Measurements from ENCODE around the gene DISP3. TPM values are rescaled to one million over a fixed set of nuclear protein-coding genes. Genes with fewer than 3 reads are reported as not detected.

DISP3 gene
- total and polyA plus RNA-seq, 2 of the 13 experiments (the other 11 are each of a cell fraction or from before 2014, with no cell fraction given) = 0.08 to 0.13 TPM

DNA sequence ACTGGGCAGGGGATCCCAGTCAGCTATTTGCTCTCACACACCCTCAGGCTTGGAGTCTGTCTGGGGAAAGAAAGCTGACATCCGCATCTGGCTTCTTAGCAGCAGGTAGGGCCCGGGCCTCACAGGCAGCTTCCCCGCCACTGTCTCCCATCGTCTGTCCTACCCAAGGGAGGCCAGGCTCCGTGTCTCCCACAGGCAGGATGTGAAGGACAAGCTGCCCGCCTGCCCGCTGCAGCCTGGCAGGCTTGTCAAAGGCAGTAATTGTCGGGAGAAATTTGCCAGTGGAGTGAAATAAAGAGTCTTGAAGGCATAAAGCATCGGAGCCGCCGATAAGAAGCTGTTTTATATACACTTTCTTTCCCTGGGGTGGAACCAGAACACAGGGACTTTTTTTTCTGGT is 44.0 kb upstream of the DISP3 start:
- Histone ChIP-seq H3K9me3 (ENCODE audit: low read length) (no peaks in the 10 kb centered on the region), H2AFZ (ENCODE audit: low read length) (no peak overlapping the region), H3K4me1 (ENCODE audit: insufficient read depth, low read length) (no peaks in the 10 kb centered on the region), H3K9ac (ENCODE audit: insufficient read depth, low read depth, low read length) (no peak overlapping the region), H4K20me1 (ENCODE audit: insufficient read depth, low read length) (no peaks in the 10 kb centered on the region), H3K27me3 (ENCODE audit: control insufficient read depth in 1 of 2, insufficient read depth in 2 of 2, low read length in 2 of 2) (peaks cover 4 to 73% of the 10 kb centered on the region in 2 experiments), H3K4me3 (replicated peaks in 1 of 3; ENCODE audit: insufficient read depth in 1 of 3, low read depth in 2 of 3, low read length in 3 of 3) (no peak overlapping the region), H3K79me2 (ENCODE audit: insufficient read depth, low read length) (no peaks in the 10 kb centered on the region), H3K36me3 (replicated peaks in 1 of 2; ENCODE audit: control insufficient read depth in 1 of 2, insufficient read depth in 2 of 2, low read length in 2 of 2) (no peaks in the 10 kb centered on the region), H3K27ac (ENCODE audit: extremely low read length, insufficient read depth, low read length) (no peak overlapping the region), H3K4me2 (ENCODE audit: low read depth, low read length) (no peak overlapping the region)
- POLR2A ChIA-PET = no interaction called here
- DNase-seq (ENCODE audit: low spot score) (no peak), FAIRE-seq (no peak), ATAC-seq (no peak)
- no TSS peak for BruUV-seq (replicated peaks)
- TF ChIP-seq ZNF414 (CRISPR knock-in tag; IDR thresholded peaks at IDR 0.05) = no peak
- TF ChIP-seq SNAI1 (CRISPR knock-in tag; IDR thresholded peaks at IDR 0.05; ENCODE audit: borderline replicate concordance) = no peak
- no peak for TF ChIP-seq HNF4A (CRISPR knock-in tag; IDR thresholded peaks at IDR 0.05)
- TF ChIP-seq FOXJ3 (CRISPR knock-in tag; IDR thresholded peaks at IDR 0.05; ENCODE audit: borderline replicate concordance) = no peak
- TF ChIP-seq, protein P1, sequence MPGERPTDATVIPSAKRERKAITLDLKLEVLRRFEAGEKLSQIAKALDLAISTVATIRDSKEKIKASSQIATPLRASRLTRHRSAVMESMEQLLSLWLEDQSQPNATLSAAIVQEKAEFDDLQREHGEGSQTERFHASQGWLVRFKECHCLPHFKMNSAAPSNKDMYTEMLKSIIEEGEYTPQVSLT (CRISPR knock-in tag; IDR thresholded peaks at IDR 0.05; ENCODE audit: borderline replicate concordance, low read depth) = no peak
- TF ChIP-seq GATAD1 (CRISPR knock-in tag; IDR thresholded peaks at IDR 0.05) = no peak
- TF ChIP-seq ZNF280B (CRISPR knock-in tag; IDR thresholded peaks at IDR 0.05; ENCODE audit: borderline replicate concordance) = no peak
- no peak for TF ChIP-seq NFKB2 (CRISPR knock-in tag; IDR thresholded peaks at IDR 0.05; ENCODE audit: borderline replicate concordance)
- TF ChIP-seq, protein P2, sequence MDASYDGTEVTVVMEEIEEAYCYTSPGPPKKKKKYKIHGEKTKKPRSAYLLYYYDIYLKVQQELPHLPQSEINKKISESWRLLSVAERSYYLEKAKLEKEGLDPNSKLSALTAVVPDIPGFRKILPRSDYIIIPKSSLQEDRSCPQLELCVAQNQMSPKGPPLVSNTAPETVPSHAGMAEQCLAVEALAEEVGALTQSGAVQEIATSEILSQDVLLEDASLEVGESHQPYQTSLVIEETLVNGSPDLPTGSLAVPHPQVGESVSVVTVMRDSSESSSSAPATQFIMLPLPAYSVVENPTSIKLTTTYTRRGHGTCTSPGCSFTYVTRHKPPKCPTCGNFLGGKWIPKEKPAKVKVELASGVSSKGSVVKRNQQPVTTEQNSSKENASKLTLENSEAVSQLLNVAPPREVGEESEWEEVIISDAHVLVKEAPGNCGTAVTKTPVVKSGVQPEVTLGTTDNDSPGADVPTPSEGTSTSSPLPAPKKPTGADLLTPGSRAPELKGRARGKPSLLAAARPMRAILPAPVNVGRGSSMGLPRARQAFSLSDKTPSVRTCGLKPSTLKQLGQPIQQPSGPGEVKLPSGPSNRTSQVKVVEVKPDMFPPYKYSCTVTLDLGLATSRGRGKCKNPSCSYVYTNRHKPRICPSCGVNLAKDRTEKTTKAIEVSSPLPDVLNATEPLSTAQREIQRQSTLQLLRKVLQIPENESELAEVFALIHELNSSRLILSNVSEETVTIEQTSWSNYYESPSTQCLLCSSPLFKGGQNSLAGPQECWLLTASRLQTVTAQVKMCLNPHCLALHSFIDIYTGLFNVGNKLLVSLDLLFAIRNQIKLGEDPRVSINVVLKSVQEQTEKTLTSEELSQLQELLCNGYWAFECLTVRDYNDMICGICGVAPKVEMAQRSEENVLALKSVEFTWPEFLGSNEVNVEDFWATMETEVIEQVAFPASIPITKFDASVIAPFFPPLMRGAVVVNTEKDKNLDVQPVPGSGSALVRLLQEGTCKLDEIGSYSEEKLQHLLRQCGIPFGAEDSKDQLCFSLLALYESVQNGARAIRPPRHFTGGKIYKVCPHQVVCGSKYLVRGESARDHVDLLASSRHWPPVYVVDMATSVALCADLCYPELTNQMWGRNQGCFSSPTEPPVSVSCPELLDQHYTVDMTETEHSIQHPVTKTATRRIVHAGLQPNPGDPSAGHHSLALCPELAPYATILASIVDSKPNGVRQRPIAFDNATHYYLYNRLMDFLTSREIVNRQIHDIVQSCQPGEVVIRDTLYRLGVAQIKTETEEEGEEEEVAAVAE (CRISPR knock-in tag; IDR thresholded peaks at IDR 0.05; ENCODE audit: borderline replicate concordance) = no peak
- TF ChIP-seq, protein P3, sequence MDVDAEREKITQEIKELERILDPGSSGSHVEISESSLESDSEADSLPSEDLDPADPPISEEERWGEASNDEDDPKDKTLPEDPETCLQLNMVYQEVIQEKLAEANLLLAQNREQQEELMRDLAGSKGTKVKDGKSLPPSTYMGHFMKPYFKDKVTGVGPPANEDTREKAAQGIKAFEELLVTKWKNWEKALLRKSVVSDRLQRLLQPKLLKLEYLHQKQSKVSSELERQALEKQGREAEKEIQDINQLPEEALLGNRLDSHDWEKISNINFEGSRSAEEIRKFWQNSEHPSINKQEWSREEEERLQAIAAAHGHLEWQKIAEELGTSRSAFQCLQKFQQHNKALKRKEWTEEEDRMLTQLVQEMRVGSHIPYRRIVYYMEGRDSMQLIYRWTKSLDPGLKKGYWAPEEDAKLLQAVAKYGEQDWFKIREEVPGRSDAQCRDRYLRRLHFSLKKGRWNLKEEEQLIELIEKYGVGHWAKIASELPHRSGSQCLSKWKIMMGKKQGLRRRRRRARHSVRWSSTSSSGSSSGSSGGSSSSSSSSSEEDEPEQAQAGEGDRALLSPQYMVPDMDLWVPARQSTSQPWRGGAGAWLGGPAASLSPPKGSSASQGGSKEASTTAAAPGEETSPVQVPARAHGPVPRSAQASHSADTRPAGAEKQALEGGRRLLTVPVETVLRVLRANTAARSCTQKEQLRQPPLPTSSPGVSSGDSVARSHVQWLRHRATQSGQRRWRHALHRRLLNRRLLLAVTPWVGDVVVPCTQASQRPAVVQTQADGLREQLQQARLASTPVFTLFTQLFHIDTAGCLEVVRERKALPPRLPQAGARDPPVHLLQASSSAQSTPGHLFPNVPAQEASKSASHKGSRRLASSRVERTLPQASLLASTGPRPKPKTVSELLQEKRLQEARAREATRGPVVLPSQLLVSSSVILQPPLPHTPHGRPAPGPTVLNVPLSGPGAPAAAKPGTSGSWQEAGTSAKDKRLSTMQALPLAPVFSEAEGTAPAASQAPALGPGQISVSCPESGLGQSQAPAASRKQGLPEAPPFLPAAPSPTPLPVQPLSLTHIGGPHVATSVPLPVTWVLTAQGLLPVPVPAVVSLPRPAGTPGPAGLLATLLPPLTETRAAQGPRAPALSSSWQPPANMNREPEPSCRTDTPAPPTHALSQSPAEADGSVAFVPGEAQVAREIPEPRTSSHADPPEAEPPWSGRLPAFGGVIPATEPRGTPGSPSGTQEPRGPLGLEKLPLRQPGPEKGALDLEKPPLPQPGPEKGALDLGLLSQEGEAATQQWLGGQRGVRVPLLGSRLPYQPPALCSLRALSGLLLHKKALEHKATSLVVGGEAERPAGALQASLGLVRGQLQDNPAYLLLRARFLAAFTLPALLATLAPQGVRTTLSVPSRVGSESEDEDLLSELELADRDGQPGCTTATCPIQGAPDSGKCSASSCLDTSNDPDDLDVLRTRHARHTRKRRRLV (CRISPR knock-in tag; IDR thresholded peaks at IDR 0.05) = no peak
- intact Hi-C loops (cut with micrococcal nuclease; ENCODE audit: unreplicated experiment) = no loop called here
- CTCF ChIA-PET (ENCODE audit: low intra/inter-chr PET ratio, low total read pairs) = no interaction called here
- in situ Hi-C loops (cut with HindIII; ENCODE audit: extremely low pct_ligation_motif_present, low pct_unique_long_range_greater_than_20kb) = no loop called here
- WGBS (ENCODE audit: low lambda C conversion rate) = 24% methylated on average over 11 of the region's 11 CpGs

All from HepG2 (cell line).